Gastrocnemius medialis (tissue), 4 donors: Measurements from ENCODE around the gene ARHGEF26. TPM values are rescaled to one million over a fixed set of nuclear protein-coding genes. Genes with fewer than 3 reads are reported as not detected.

Experiments used
- ATAC-seq, 2 donors: fragments of 150-250 bp; one replicate each; pipeline ENCODE4 v1.9.1; 2016
- DNase-seq, 2 donors: peaks; one replicate each; pipeline ENCODE4 v3.0.0-alpha.2; 2019
- H3K27ac ChIP-seq, 4 donors: fragments of 200-600 bp; sonication (generic); 1 replicate in 1 of 4; 2 replicates in 3 of 4; pipeline ENCODE4 v1.5.1; 2016 to 2018; ENCODE audit warnings: mild to moderate bottlenecking in 2 of 4, moderate library complexity in 1 of 4
- H3K27me3 ChIP-seq, 3 donors: fragments of 200-600 bp; sonication (generic) in 2 of 3; 1 replicate in 1 of 3; 2 replicates in 2 of 3; pipeline versions ENCODE4 v1.5.1 to v1.6.0; 2016 to 2019; ENCODE audit warnings: mild to moderate bottlenecking in 1 of 3, moderate library complexity in 1 of 3
- H3K36me3 ChIP-seq, 2 donors: fragments of 200-600 bp; sonication (generic) in 1 of 2; one replicate each; pipeline ENCODE4 v1.5.1; 2017 to 2018
- H3K4me1 ChIP-seq, 2 donors: fragments of 200-600 bp; sonication (generic) in 1 of 2; one replicate each; pipeline ENCODE4 v1.5.1; 2016 to 2017; ENCODE audit warnings: mild to moderate bottlenecking in 2 of 2
- H3K4me3 ChIP-seq, 4 donors: fragments of 200-600 bp; sonication (generic) in 3 of 4; 1 replicate in 1 of 4; 2 replicates in 3 of 4; pipeline ENCODE4 v1.5.1; 2016 to 2019; ENCODE audit warnings: mild to moderate bottlenecking in 2 of 4
- H3K9me3 ChIP-seq, 3 donors: fragments of 200-600 bp; sonication (generic) in 2 of 3; 1 replicate in 1 of 3; 2 replicates in 2 of 3; pipeline ENCODE4 v1.5.1; 2016 to 2019
- CTCF ChIP-seq, 5 experiments: fragments of 450-650 bp in 3 of 5; fragments of 200-600 bp in 2 of 5; sonication (generic) in 2 of 5; IDR thresholded peaks in 4 of 5; conservative IDR thresholded peaks in 1 of 5; 1 replicate in 4 of 5; 2 replicates in 1 of 5; pipeline ENCODE4 v1.5.1; 2016 to 2019; ENCODE audit warnings: antibody characterized with exemption in 5 of 5, mild to moderate bottlenecking in 3 of 5, moderate library complexity in 3 of 5
- POLR2A ChIP-seq, 2 donors: fragments of 450-650 bp; IDR thresholded peaks; one replicate each; pipeline ENCODE4 v1.6.1; 2017; ENCODE audit warnings: antibody characterized with exemption in 2 of 2, mild to moderate bottlenecking in 2 of 2, moderate library complexity in 2 of 2
- in situ Hi-C, 4 donors: fragments of 200-750 bp; cut with MboI; loops; one replicate each; pipeline versions ENCODE4 v1.15.0 to v1.8.0; 2017; ENCODE audit warnings: low sequenced_read_pairs in 4 of 4
- intact Hi-C: fragments of 100-400 bp; cut with DNase I; formaldehyde crosslinking; loops from one replicate; pipeline ENCODE4 v1.15.1; 2023; ENCODE audit warnings: low total_unique reads
- total RNA-seq, 4 donors: library from RNA; depleted of rRNA; stranded (reverse); fragments of >200 nt; gene quantifications; one replicate each; pipeline versions ENCODE4 v1.1.0 to v1.2.3, GENCODE V29; 2016

ARHGEF26 gene
- total RNA-seq, 4 donors from 2014 or later: 0.41 to 1.7 (median 1.2) TPM

- H3K4me1 ChIP-seq: no peaks in the 10 kb centered on the region
- in situ Hi-C loops: no loop called here
- no peaks in the 10 kb centered on the region for H3K9me3 ChIP-seq
- no peak overlapping the region for H3K27ac ChIP-seq
- H3K27me3 ChIP-seq: no peaks in the 10 kb centered on the region
- intact Hi-C loops: no loop called here
- DNase-seq: no peak
- no peaks in the 10 kb centered on the region for H3K36me3 ChIP-seq
- no peak overlapping the region for H3K4me3 ChIP-seq
- TF ChIP-seq CTCF (IDR thresholded peaks at IDR 0.05 in 4 of 5, conservative IDR thresholded peaks at IDR 0.05 in 1 of 5) (no peak), POLR2A (IDR thresholded peaks at IDR 0.05) (no peak)
- ATAC-seq: no peak
Observed at GRCh38 chr3:154236331-154236730, 115.1 kb downstream of the ARHGEF26 start.

DNA sequence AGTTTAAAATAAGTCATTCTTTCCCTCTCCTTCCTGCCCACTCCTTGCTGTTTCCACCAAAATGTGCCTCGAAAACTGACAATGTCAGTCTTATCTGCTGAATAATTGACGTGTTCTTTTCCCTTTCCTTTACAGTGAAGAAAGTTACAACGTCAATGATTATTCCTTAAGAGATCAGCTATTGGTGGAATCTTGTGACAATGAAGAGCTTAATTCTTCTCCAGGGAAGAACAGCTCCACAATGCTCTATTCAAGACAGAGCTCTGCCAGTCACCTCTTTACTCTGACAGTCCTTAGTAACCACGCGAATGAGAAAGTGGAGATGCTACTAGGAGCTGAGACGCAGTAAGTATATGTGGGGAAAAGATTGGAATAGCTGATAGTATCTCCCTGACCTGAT, 119.0 kb downstream of the ARHGEF26 start:
- Histone ChIP-seq H3K36me3 (no peaks in the 10 kb centered on the region), H3K27ac (no peak overlapping the region), H3K4me1 (peaks cover 0 to 5% of the 10 kb centered on the region in 2 donors), H3K4me3 (no peak overlapping the region), H3K27me3 (no peaks in the 10 kb centered on the region), H3K9me3 (no peaks in the 10 kb centered on the region)
- in situ Hi-C loops: no loop called here
- ATAC-seq (no peak), DNase-seq (no peak)
- TF ChIP-seq CTCF (IDR thresholded peaks at IDR 0.05 in 4 of 5, conservative IDR thresholded peaks at IDR 0.05 in 1 of 5): no peak
- no peak for TF ChIP-seq POLR2A (IDR thresholded peaks at IDR 0.05)
- intact Hi-C loops: no loop called here

- no peaks in the 10 kb centered on the region for H3K36me3 ChIP-seq
- intact Hi-C loops (no loop called here), in situ Hi-C loops (no loop called here)
- H3K4me1 ChIP-seq: peaks cover 0 to 5% of the 10 kb centered on the region in 2 donors
- no peak overlapping the region for H3K27ac ChIP-seq
- no peaks in the 10 kb centered on the region for H3K9me3 ChIP-seq
- TF ChIP-seq POLR2A (IDR thresholded peaks at IDR 0.05) (no peak), CTCF (IDR thresholded peaks at IDR 0.05 in 4 of 5, conservative IDR thresholded peaks at IDR 0.05 in 1 of 5) (no peak)
- H3K27me3 ChIP-seq: no peaks in the 10 kb centered on the region
- H3K4me3 ChIP-seq: no peak overlapping the region
- ATAC-seq (no peak), DNase-seq (no peak)
Observed at GRCh38 chr3:154241496-154241895, 120.3 kb downstream of the ARHGEF26 start.

- TF ChIP-seq CTCF (IDR thresholded peaks at IDR 0.05 in 4 of 5, conservative IDR thresholded peaks at IDR 0.05 in 1 of 5) (no peak), POLR2A (IDR thresholded peaks at IDR 0.05) (no peak)
- Histone ChIP-seq H3K4me3 (no peak overlapping the region), H3K4me1 (peaks cover 0 to 5% of the 10 kb centered on the region in 2 donors), H3K27ac (peak overlapping the region in 1 of 4 donors; percentile 16), H3K9me3 (no peaks in the 10 kb centered on the region), H3K36me3 (no peaks in the 10 kb centered on the region), H3K27me3 (no peaks in the 10 kb centered on the region)
- DNase-seq (no peak), ATAC-seq (no peak)
- in situ Hi-C loops (no loop called here), intact Hi-C loops (no loop called here)
Observed at GRCh38 chr3:154242766-154243165, 121.6 kb downstream of the ARHGEF26 start.

- TF ChIP-seq POLR2A (IDR thresholded peaks at IDR 0.05) (no peak), CTCF (IDR thresholded peaks at IDR 0.05 in 4 of 5, conservative IDR thresholded peaks at IDR 0.05 in 1 of 5) (no peak)
- DNase-seq (no peak), ATAC-seq (peak in 1 of 2 donors; percentile 29)
- H3K27me3 ChIP-seq: no peaks in the 10 kb centered on the region
- no peaks in the 10 kb centered on the region for H3K9me3 ChIP-seq
- H3K4me1 ChIP-seq: peaks cover 0 to 5% of the 10 kb centered on the region in 2 donors
- H3K27ac ChIP-seq: no peak overlapping the region
- intact Hi-C loops: no loop called here
- no peak overlapping the region for H3K4me3 ChIP-seq
- in situ Hi-C loops: no loop called here
- H3K36me3 ChIP-seq: no peaks in the 10 kb centered on the region
Observed at GRCh38 chr3:154243353-154243752, 122.2 kb downstream of the ARHGEF26 start.
